Measurements from ENCODE around the gene KSR1. TPM values are rescaled to one million over a fixed set of nuclear protein-coding genes. Genes with fewer than 3 reads are reported as not detected.
A peak's percentile ranks its signal among the peaks of the same experiment; 100 is the strongest.

Gene KSR1
- total RNA-seq, 6 experiments from 2014 or later = 1.9 to 4.9 (median 3.6) TPM

- Mint-ChIP-seq H3K9me3 (no peaks in the 10 kb centered on the region), H3K4me1 (ENCODE audit: low read depth) (no peaks in the 10 kb centered on the region), H3K4me3 (no peak overlapping the region), H3K36me3 (ENCODE audit: low read depth) (no peaks in the 10 kb centered on the region), H3K27me3 (ENCODE audit: insufficient read depth) (no peaks in the 10 kb centered on the region), H3K27ac (no peak overlapping the region)
- DNase-seq = no peak
- TF ChIP-seq CTCF (IDR thresholded peaks at IDR 0.05) = peak; percentile 60
Observed at GRCh38 chr17:27601975-27602302, 145.7 kb downstream of the KSR1 start.

- peak; percentile 98 for TF ChIP-seq CTCF (IDR thresholded peaks at IDR 0.05)
- DNase-seq = peak; percentile 58
- Mint-ChIP-seq H3K36me3 (ENCODE audit: low read depth) (no peaks in the 10 kb centered on the region), H3K27ac (no peak overlapping the region), H3K27me3 (ENCODE audit: insufficient read depth) (no peaks in the 10 kb centered on the region), H3K4me3 (no peak overlapping the region), H3K4me1 (ENCODE audit: low read depth) (no peaks in the 10 kb centered on the region), H3K9me3 (no peaks in the 10 kb centered on the region)
Observed at GRCh38 chr17:27602721-27603420, 146.6 kb downstream of the KSR1 start.

- peaks cover 2% of the 10 kb centered on the region for H3K27me3 Mint-ChIP-seq (ENCODE audit: insufficient read depth)
- 0 out of 2 replicates have a peak, but pooled peaks cover 4% of the 10 kb centered on the region for H3K4me1 Mint-ChIP-seq (ENCODE audit: low read depth)
- H3K27ac Mint-ChIP-seq = no peak overlapping the region
- H3K4me3 Mint-ChIP-seq = no peak overlapping the region
- no peaks in the 10 kb centered on the region for H3K9me3 Mint-ChIP-seq
- H3K36me3 Mint-ChIP-seq (ENCODE audit: low read depth) = no peaks in the 10 kb centered on the region
- no peak for DNase-seq
- TF ChIP-seq CTCF (IDR thresholded peaks at IDR 0.05) = peak; percentile 43; the same call in 1 of the 2 replicates
Observed at GRCh38 chr17:27603421-27603770, 147.1 kb downstream of the KSR1 start.

DNA sequence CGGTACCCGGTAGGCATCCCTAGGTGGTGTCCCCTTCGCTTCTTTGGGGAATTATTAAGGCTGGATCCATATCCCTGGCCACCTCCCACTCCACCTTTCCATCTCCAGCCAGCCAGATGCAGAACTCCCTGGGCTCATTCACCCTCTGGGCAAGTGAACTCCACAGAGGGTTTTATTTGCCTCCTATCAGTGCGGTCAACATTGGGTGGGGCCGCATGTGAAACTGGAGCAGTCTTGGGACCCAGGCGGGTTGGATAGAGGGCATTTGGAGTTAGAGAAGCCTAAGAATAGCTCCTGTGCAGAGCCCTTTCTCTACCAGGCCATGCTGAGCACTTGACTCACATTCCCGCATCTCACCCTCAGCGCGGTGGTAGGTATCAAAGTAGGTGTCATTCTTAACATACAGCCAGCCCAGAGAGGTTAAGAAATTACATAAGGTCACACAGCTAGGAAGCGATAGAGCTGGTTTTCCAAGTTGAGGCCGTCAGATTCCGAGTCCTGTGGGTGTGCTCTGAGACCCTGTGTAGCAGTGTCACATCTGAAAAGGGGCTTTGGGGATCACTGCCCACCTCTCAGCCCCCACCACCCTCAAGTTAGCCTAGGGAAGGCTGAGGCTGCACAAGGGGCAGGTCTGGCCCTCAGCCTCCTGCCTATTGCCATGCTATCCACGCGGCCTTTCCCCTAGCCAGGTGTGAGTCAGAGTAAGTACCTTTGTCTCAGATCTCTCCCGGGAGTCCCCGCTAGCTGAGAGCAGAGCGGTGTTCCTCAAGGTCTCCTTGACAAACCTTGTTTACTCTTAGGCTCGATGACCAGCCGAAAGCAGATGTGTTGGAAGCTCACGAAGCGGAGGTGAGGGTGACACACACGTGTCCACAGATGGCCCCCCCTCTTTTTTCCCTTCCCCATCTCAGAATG is 147.9 kb downstream of the KSR1 start:
- Mint-ChIP-seq H3K27me3 (ENCODE audit: insufficient read depth) (peaks cover 3% of the 10 kb centered on the region), H3K27ac (no peak overlapping the region), H3K4me1 (ENCODE audit: low read depth) (0 out of 2 replicates have a peak, but pooled peaks cover 4% of the 10 kb centered on the region), H3K9me3 (no peaks in the 10 kb centered on the region), H3K4me3 (no peak overlapping the region), H3K36me3 (ENCODE audit: low read depth) (no peaks in the 10 kb centered on the region)
- TF ChIP-seq CTCF (IDR thresholded peaks at IDR 0.05) = no peak
- DNase-seq = no peak

GRCh38 chr17:27605409-27605808 is 149.2 kb downstream of the KSR1 start:
- Mint-ChIP-seq H3K27ac (no peak overlapping the region), H3K27me3 (ENCODE audit: insufficient read depth) (peaks cover 3% of the 10 kb centered on the region), H3K4me3 (no peak overlapping the region), H3K36me3 (ENCODE audit: low read depth) (no peaks in the 10 kb centered on the region), H3K4me1 (ENCODE audit: low read depth) (0 out of 2 replicates have a peak, but pooled peaks cover 4% of the 10 kb centered on the region), H3K9me3 (no peaks in the 10 kb centered on the region)
- no peak for DNase-seq
- no peak for TF ChIP-seq CTCF (IDR thresholded peaks at IDR 0.05)
